Suprapubic skin (tissue), 4 donors: Measurements from ENCODE around the gene TSC22D4.

ENCODE experiments used
- CTCF ChIP-seq, 2 donors: fragments of 200-600 bp in 1 of 2; fragments of 450-650 bp in 1 of 2; sonication (generic) in 1 of 2; IDR thresholded peaks; one replicate each; pipeline ENCODE4 v1.5.1; 2016 to 2019; ENCODE audit warnings: antibody characterized with exemption in 2 of 2, mild to moderate bottlenecking in 1 of 2, moderate library complexity in 1 of 2
- POLR2A ChIP-seq, 2 donors: fragments of 450-650 bp; IDR thresholded peaks; one replicate each; pipeline ENCODE4 v1.6.1; 2017; ENCODE audit warnings: antibody characterized with exemption in 2 of 2, mild to moderate bottlenecking in 2 of 2, moderate library complexity in 2 of 2
- POLR2AphosphoS5 ChIP-seq, 3 donors: sonication (generic); formaldehyde crosslinking; IDR thresholded peaks; one replicate each; pipeline ENCODE4 v1.6.1; 2017; ENCODE audit warnings: antibody characterized with exemption in 3 of 3

- no peak for TF ChIP-seq CTCF (IDR thresholded peaks at IDR 0.05)
- TF ChIP-seq POLR2AphosphoS5 (IDR thresholded peaks at IDR 0.05), result no peak
- TF ChIP-seq POLR2A (IDR thresholded peaks at IDR 0.05), result no peak
Observed at GRCh38 chr7:100444311-100445278, 34.4 kb downstream of the TSC22D4 start.
